ENCODE results near the gene FRMD8. TPM values are rescaled to one million over a fixed set of nuclear protein-coding genes. Genes with fewer than 3 reads are reported as not detected.

The FRMD8 gene
- total and polyA plus RNA-seq, 4 donors: 2.8 to 22.8 (median 15.0) TPM

- peaks cover 11 to 37% (median 23%) of the 10 kb centered on the region in 4 donors for H3K4me1 ChIP-seq (ENCODE audit: control insufficient read depth in 4 of 4, insufficient read depth in 4 of 4, low read length in 3 of 4)
- peak overlapping the region in 2 of 3 donors; percentile 12 to 29 for H3K4me3 ChIP-seq (ENCODE audit: low read depth in 1 of 3, low read length in 3 of 3)
- peak; percentile 97 for DNase-seq (ENCODE audit: low spot score)
- no peaks in the 10 kb centered on the region for H3K9me3 ChIP-seq (ENCODE audit: control insufficient read depth in 4 of 4, low read length in 3 of 4)
- WGBS: 3% methylated on average over 18 of the region's 18 CpGs
- no peaks in the 10 kb centered on the region for H3K27me3 ChIP-seq (ENCODE audit: control insufficient read depth in 4 of 4, insufficient read depth in 4 of 4, low read length in 3 of 4)
- H3K27ac ChIP-seq (ENCODE audit: low read depth in 1 of 2, low read length in 2 of 2): peak overlapping the region; percentile 99 to 100
- H3K9ac ChIP-seq (ENCODE audit: low read depth in 1 of 2, low read length in 2 of 2): peak overlapping the region; percentile 69 to 99
- H3K36me3 ChIP-seq (ENCODE audit: control insufficient read depth in 4 of 4, insufficient read depth in 3 of 4, low read depth in 1 of 4, low read length in 3 of 4): peaks cover 0 to 6% (median 2%) of the 10 kb centered on the region in 4 donors
- TF ChIP-seq FOXA1 (IDR thresholded peaks at IDR 0.05) (no peak), NR2F2 (IDR thresholded peaks at IDR 0.05) (no peak), RXRA (IDR thresholded peaks at IDR 0.05) (peak in 1 of 2 donors; percentile 25), ATF3 (IDR thresholded peaks at IDR 0.05) (no peak), EGR1 (IDR thresholded peaks at IDR 0.05; ENCODE audit: low read depth in 2 of 2) (peak; percentile 50 to 62), RAD21 (IDR thresholded peaks at IDR 0.05) (peak; percentile 97 to 98), YY1 (IDR thresholded peaks at IDR 0.05) (peak; percentile 32), CTCF (IDR thresholded peaks at IDR 0.05; ENCODE audit: low read depth, low read length, missing input control) (peak; percentile 97), HNF4A (conservative IDR thresholded peaks at IDR 0.05) (peak in 1 of 2 donors; percentile 3)
Observed at GRCh38 chr11:65416341-65416824, 29.9 kb downstream of the FRMD8 start.

GRCh38 chr11:65416841-65417701 lies 30.6 kb downstream of the FRMD8 start:
- H3K27ac ChIP-seq (ENCODE audit: low read depth in 1 of 2, low read length in 2 of 2): peak overlapping the region; percentile 99 to 100
- peak overlapping the region; percentile 62 to 99 for H3K9ac ChIP-seq (ENCODE audit: low read depth in 1 of 2, low read length in 2 of 2)
- TF ChIP-seq EGR1 (IDR thresholded peaks at IDR 0.05; ENCODE audit: low read depth in 2 of 2) (peak in 1 of 2 donors; percentile 7), HNF4A (conservative IDR thresholded peaks at IDR 0.05) (peak in 1 of 2 donors; percentile 9), YY1 (IDR thresholded peaks at IDR 0.05) (peak; percentile 9), RXRA (IDR thresholded peaks at IDR 0.05) (peak; percentile 30 to 31), ZBTB33 (IDR thresholded peaks at IDR 0.05) (no peak), JUND (IDR thresholded peaks at IDR 0.05) (no peak), REST (IDR thresholded peaks at IDR 0.05) (no peak)
- no peaks in the 10 kb centered on the region for H3K9me3 ChIP-seq (ENCODE audit: control insufficient read depth in 4 of 4, low read length in 3 of 4)
- WGBS: 21% methylated on average over 14 of the region's 14 CpGs
- peak overlapping the region; percentile 3 to 29 (median 9) for H3K4me3 ChIP-seq (ENCODE audit: low read depth in 1 of 3, low read length in 3 of 3)
- no peaks in the 10 kb centered on the region for H3K27me3 ChIP-seq (ENCODE audit: control insufficient read depth in 4 of 4, insufficient read depth in 4 of 4, low read length in 3 of 4)
- DNase-seq (ENCODE audit: low spot score): peak; percentile 55
- H3K4me1 ChIP-seq (ENCODE audit: control insufficient read depth in 4 of 4, insufficient read depth in 4 of 4, low read length in 3 of 4): peaks cover 11 to 39% (median 23%) of the 10 kb centered on the region in 4 donors
- H3K36me3 ChIP-seq (ENCODE audit: control insufficient read depth in 4 of 4, insufficient read depth in 3 of 4, low read depth in 1 of 4, low read length in 3 of 4): peaks cover 0 to 4% (median 0%) of the 10 kb centered on the region in 4 donors
